Heart left ventricle (tissue), 16 donors: ENCODE results near the gene SPEF1. TPM values are rescaled to one million over a fixed set of nuclear protein-coding genes. Genes with fewer than 3 reads are reported as not detected.

ENCODE experiments used
- ATAC-seq, 4 donors: fragments of 200-7000 bp; cut with Tn5 transposase; one replicate each; pipeline ENCODE4 v1.9.1; 2020 to 2022; ENCODE audit warnings: moderate library complexity in 4 of 4, mild to moderate bottlenecking in 3 of 4, moderate number of reproducible peaks in 1 of 4
- DNase-seq, 5 donors: peaks; one replicate each; pipeline ENCODE4 v3.0.0-alpha.2; 2020
- H3K27ac ChIP-seq, 12 donors: fragments of 200-600 bp; sonication (generic) in 4 of 12; one replicate each; pipeline versions ENCODE4 v1.5.0 to v1.8.0; 2016 to 2022; ENCODE audit warnings: mild to moderate bottlenecking in 2 of 12
- H3K27me3 ChIP-seq, 9 donors: fragments of 200-600 bp; sonication (generic) in 2 of 9; one replicate each; pipeline versions ENCODE4 v1.5.1 to v1.8.0; 2016 to 2022; ENCODE audit warnings: mild to moderate bottlenecking in 3 of 9
- H3K36me3 ChIP-seq, 9 donors: fragments of 200-600 bp; sonication (generic) in 2 of 9; one replicate each; pipeline versions ENCODE4 v1.5.0 to v1.8.0; 2018 to 2022; ENCODE audit warnings: mild to moderate bottlenecking in 2 of 9
- H3K4me1 ChIP-seq, 12 donors: fragments of 200-600 bp; sonication (generic) in 4 of 12; one replicate each; pipeline versions ENCODE4 v1.5.0 to v1.8.0; 2016 to 2022; ENCODE audit warnings: mild to moderate bottlenecking in 3 of 12
- H3K4me3 ChIP-seq, 12 donors: fragments of 200-600 bp; sonication (generic) in 4 of 12; one replicate each; pipeline versions ENCODE4 v1.5.0 to v1.8.0; 2017 to 2022; ENCODE audit warnings: mild to moderate bottlenecking in 9 of 12, moderate library complexity in 4 of 12
- H3K9me3 ChIP-seq, 12 donors: fragments of 200-600 bp; sonication (generic) in 4 of 12; one replicate each; pipeline versions ENCODE4 v1.5.0 to v1.8.0; 2016 to 2022; ENCODE audit warnings: mild to moderate bottlenecking in 1 of 12
- CTCF ChIP-seq, 12 donors: fragments of 200-600 bp; sonication (generic) in 4 of 12; IDR thresholded peaks; one replicate each; pipeline versions ENCODE4 v1.5.0 to v1.8.0; 2018 to 2022; ENCODE audit warnings: antibody characterized with exemption in 12 of 12, mild to moderate bottlenecking in 5 of 12
- POLR2A ChIP-seq, 2 donors: fragments of 450-650 bp; IDR thresholded peaks; one replicate each; pipeline ENCODE4 v1.6.1; 2017; ENCODE audit warnings: antibody characterized with exemption in 2 of 2, mild to moderate bottlenecking in 2 of 2, moderate library complexity in 2 of 2
- WGBS, 4 donors: extraction: QIAGEN DNeasy Blood & Tissue Kit in 2 of 4; methylation state at CpG; one replicate each; pipeline versions ENCODE4 v1.1.5 to v1.1.7; 2013 to 2018; 5-methylcytosine and 5-hydroxymethylcytosine counted together
- intact Hi-C, 10 donors: fragments of 100-400 bp; cut with DNase I; formaldehyde crosslinking; loops; one replicate each; pipeline versions ENCODE4 v1.11.1 to v1.14.2; 2022
- polyA plus RNA-seq, 2 donors: library from polyadenylated mRNA; stranded (reverse); fragments of 200-250 nt; gene quantifications; one replicate each; pipeline ENCODE4 v1.2.3, GENCODE V29; 2013
- total RNA-seq, 9 donors: library from RNA; depleted of rRNA in 2 of 9; stranded (reverse); fragments of >200 nt in 2 of 9; fragmentation: NEBNext Ultra II Directional in 3 of 9; extraction: Animal tissue kit (Norgen Biotek cat#: 25700) in 3 of 9; gene quantifications; one replicate each; pipeline versions ENCODE4 v1.1.0 to v1.2.4, GENCODE V29; 2016 to 2023
- donor health status: ischemic (EF 13 %, LVEDD 7.1; RV severe dilation, severe dysfunction).
- donor health status: healthy with polysubstance abuse.
- donor health status: DM: no; HTN: yes; CAD: no.
- donor health status: DM: no; HTN: no; CAD: no.
- donor health status: ischemic (EF 25% LVEDD 6.9; RV normal size, moderate dysfunction).
- donor health status: ischemic (EF 25% LVEDD 5.7; RV mildly dilated, moderate dysfunction).
- donor health status: healthy.
- donor health status: DM: yes; HTN: yes; CAD: no.
- donor health status: ischemic (EF 35%, LVEDD 5.7; RV mildly dilated, moderate dysfunction).
- donor health status: nonischemic (EF 11% LVEDD 7.7; RV severe dilation, severe dysfunction).
- donor health status: DM: yes; HTN: yes; CAD: no.
- donor health status: PGD.
- donor health status: ischemic (EF 29% LVEDD 5.4; RV normal size, mild dysfunction).
- donor health status: nonischemic (EF 23%, LVEDD 6.1; RV moderate dilation, normal function).

The SPEF1 gene
- total and polyA plus RNA-seq, 11 donors: 0.11 to 0.65 (median 0.19) TPM; not detected in 5

- DNase-seq: no peak
- Histone ChIP-seq H3K4me1 (peaks cover 14 to 85% (median 52%) of the 10 kb centered on the region in 12 donors), H3K4me3 (peak overlapping the region in 2 of 12 donors; percentile 0 to 39), H3K27ac (peak overlapping the region; percentile 39 to 98 (median 92)), H3K27me3 (no peaks in the 10 kb centered on the region), H3K9me3 (no peaks in the 10 kb centered on the region), H3K36me3 (peaks cover 0 to 26% (median 4%) of the 10 kb centered on the region in 9 donors)
- no peak for ATAC-seq
- WGBS, 4 donors: 92 to 95% (median 94%) methylated on average over 3 of the region's 3 CpGs
- intact Hi-C loops: no loop called here
- TF ChIP-seq POLR2A (IDR thresholded peaks at IDR 0.05) (no peak), CTCF (IDR thresholded peaks at IDR 0.05) (no peak)
Measured at GRCh38 chr20:3808544-3808943, 27.3 kb upstream of the SPEF1 start.

GRCh38 chr20:3804781-3805180, 23.5 kb upstream of the SPEF1 start:
- intact Hi-C loops: no loop called here
- ATAC-seq: no peak
- Histone ChIP-seq H3K4me3 (no peak overlapping the region), H3K36me3 (peaks cover 0 to 64% (median 27%) of the 10 kb centered on the region in 9 donors), H3K27ac (peak overlapping the region in 2 of 12 donors; percentile 27 to 94), H3K4me1 (peaks cover 11 to 64% (median 30%) of the 10 kb centered on the region in 12 donors), H3K27me3 (no peaks in the 10 kb centered on the region), H3K9me3 (no peaks in the 10 kb centered on the region)
- 92 to 97% (median 94%) methylated on average over 10 to 11 of the region's 11 CpGs; no CpG with 5 or more reads in 1 of the 4 donors for WGBS, 4 donors
- DNase-seq: peak in 2 of 5 donors; percentile 16 to 23
- no peak for TF ChIP-seq POLR2A (IDR thresholded peaks at IDR 0.05)
- no peak for TF ChIP-seq CTCF (IDR thresholded peaks at IDR 0.05)

- WGBS, 4 donors: 87 to 94% (median 89%) methylated on average over 11 of the region's 11 CpGs
- Histone ChIP-seq H3K4me3 (no peak overlapping the region), H3K27me3 (no peaks in the 10 kb centered on the region), H3K27ac (peak overlapping the region in 1 of 12 donors; percentile 94), H3K4me1 (peaks cover 11 to 61% (median 29%) of the 10 kb centered on the region in 12 donors), H3K36me3 (peaks cover 0 to 67% (median 27%) of the 10 kb centered on the region in 9 donors), H3K9me3 (no peaks in the 10 kb centered on the region)
- peak in 2 of 5 donors; percentile 9 to 26 for DNase-seq
- intact Hi-C loops: no loop called here
- TF ChIP-seq CTCF (IDR thresholded peaks at IDR 0.05): no peak
- TF ChIP-seq POLR2A (IDR thresholded peaks at IDR 0.05): no peak
- no peak for ATAC-seq
Measured at GRCh38 chr20:3804254-3804751, 23.1 kb upstream of the SPEF1 start.

DNA sequence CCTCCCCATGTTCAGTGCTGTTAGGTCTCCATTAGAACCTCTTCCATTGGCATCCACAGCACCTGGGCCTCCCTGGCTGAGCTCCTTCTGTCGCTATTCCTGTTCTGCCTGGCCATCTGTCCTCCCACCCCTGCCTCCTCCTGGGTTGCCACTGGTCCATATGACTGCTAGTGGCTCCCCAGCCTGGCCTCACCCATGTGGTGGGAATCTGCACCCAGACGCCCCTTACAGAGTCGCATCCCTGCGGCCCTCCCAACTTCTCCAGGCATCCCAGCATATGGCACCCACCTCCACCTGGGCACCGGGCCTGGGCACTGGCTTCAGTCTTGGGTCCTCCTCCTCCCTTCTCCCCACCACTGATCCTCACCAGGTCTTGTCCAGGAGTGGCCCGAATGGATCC, 22.6 kb upstream of the SPEF1 start:
- no peak for ATAC-seq
- no peak overlapping the region for H3K4me3 ChIP-seq
- 90 to 98% (median 93%) methylated on average over 6 of the region's 6 CpGs for WGBS, 4 donors
- H3K27me3 ChIP-seq: no peaks in the 10 kb centered on the region
- intact Hi-C loops: no loop called here
- DNase-seq: peak in 2 of 5 donors; percentile 13 to 22
- TF ChIP-seq CTCF (IDR thresholded peaks at IDR 0.05) (no peak), POLR2A (IDR thresholded peaks at IDR 0.05) (no peak)
- peak overlapping the region in 1 of 12 donors; percentile 94 for H3K27ac ChIP-seq
- H3K4me1 ChIP-seq: peaks cover 11 to 64% (median 29%) of the 10 kb centered on the region in 12 donors
- H3K36me3 ChIP-seq: peaks cover 0 to 70% (median 27%) of the 10 kb centered on the region in 9 donors
- H3K9me3 ChIP-seq: no peaks in the 10 kb centered on the region
